HG02970 (cell line): ENCODE data around the gene TMEM51.
"Not testable (repeated sequence)": the region's sequence is repeated elsewhere in the genome, so short reads cannot be mapped to it uniquely, and the experiment has no call there.

Experiments used
- ATAC-seq: cut with Tn5 transposase; IDR thresholded peaks from one replicate; pipeline ENCODE4 v1.9.1; 2021; ENCODE audit warnings: mild to moderate bottlenecking, moderate library complexity, moderate number of reproducible peaks; ENCODE audit not compliant: unreplicated experiment, low FRiP score

Gene TMEM51

DNA sequence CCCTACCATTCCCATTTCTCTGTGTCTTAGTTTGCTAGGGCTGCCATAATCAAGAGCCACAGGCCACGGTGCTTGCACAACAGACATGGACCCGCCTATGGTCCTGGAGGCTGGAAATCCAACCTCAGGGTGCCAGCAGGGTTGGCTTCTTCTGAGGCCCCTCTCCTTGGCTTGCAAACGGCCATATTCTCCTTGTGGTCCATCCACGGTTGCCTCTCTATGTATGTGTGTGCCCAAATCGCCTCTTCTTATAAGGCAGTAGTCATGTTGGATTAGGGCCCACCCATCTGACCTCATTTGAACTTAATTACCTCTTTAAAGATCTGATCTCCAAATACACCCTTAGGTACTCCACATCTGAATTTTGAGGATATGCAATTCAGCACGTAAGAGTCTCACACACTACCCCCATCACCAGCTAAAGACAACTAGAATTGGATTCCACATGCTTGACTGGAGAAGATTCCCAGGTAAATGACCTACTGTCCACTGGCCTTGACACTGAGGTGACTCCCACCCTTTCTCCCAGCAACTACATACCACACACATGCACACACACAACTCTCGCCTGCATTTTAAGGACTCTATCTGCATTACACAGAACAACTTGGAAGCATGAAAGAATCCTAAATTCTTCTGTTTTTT, 28.3 kb upstream of the TMEM51 start:
- no peak for ATAC-seq

DNA sequence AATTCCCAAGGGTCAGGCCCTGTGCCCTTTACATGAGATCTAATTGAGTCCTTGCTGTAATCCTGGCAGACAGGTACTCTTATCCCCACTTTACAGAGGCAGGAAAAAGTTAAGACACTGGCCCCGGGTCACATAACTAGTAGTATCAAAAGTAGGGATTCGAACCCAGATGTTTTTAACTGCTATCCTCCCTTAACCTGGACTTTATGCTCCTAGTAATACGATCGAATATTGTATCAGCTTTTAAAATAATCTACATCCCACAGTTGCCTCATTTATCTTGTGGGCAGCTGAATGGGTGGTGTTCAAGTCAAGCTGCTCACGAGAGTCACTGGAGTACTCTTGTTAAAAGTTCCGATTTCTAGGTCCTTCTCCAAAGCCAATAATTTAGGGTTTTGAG, 25.5 kb upstream of the TMEM51 start:
- ATAC-seq = no peak

- no peak for ATAC-seq
Observed at GRCh38 chr1:15128520-15129313, 24.8 kb upstream of the TMEM51 start.

GRCh38 chr1:15129944-15130343, 23.6 kb upstream of the TMEM51 start:
- no peak for ATAC-seq

DNA sequence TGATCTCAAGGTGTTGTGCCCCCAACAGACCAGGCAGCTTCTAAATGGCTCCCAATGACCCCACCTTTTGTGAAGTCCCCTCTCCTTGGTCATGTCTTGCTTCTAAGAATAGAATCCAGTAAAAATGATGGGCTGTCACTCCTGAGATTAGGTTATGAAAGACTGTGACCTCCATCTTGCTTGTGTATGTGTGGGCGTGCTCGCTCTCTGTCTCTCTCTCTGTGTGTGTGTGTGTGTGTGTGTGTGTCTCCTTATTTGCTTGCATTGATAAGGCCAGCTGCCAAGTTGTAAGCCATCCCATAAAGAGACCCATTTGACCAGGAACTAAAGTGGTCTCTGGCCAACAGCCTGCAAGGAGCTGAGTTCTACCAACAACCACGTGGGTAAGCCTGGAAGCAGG, 22.9 kb upstream of the TMEM51 start:
- ATAC-seq = no peak

GRCh38 chr1:15132965-15133364, 20.6 kb upstream of the TMEM51 start:
- ATAC-seq = no peak

- no peak for ATAC-seq
Observed at GRCh38 chr1:15134285-15134684, 19.3 kb upstream of the TMEM51 start.

- ATAC-seq = not testable (repeated sequence)
Observed at GRCh38 chr1:15135604-15136003, 17.9 kb upstream of the TMEM51 start.

DNA sequence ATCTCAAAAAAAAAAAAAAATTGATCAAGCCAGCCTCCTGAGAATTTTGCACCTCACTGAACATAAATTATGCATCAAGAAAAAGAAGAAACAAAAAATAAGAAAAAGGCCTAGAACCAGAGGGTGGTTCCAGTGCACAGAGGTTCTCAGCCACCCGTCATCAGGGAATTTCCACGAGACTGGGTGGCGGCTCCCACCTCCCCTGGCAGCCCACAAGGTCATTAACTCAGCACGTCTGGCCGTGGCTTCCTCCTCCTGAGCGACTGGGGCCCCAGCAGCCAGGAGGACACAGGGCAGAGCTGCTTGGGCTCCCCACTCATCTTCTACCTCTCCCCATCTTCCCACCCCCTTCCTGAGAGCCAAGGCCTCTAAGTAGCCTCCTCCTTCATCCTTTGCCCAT, 15.7 kb upstream of the TMEM51 start:
- no peak for ATAC-seq

DNA sequence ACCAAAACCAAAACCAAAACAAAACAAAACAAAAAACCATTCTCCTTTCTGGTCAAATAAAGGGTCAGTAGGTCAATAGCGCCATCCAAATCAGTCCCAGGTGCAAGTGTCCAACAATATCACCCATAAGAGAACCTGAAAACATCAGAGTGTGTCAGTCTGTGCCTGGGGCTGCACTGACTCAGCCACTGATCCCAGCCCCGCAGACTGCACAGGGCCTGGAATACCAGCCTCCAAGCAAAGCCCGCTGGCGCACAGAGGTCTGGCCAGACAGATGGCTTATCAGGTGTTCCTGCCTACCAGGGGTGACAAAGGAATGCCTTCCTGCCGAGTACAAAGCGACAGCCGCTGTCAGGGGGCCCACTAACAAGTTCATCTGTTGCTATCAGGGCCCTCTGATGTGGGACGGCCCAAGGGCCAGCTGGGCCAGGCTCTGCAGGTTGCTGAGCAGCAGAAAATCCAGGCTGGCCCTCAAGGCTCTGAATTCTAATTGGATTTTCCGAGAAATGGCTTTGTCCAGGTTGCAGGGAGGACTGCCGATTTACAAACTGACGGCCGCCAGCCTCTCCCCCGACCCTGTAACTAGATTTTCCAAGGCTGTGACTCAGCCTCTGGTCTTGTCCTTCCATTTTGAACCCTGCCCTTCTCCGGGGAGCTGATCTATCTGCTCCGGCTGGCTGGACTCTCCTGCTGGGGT, 13.7 kb upstream of the TMEM51 start:
- ATAC-seq = no peak

- ATAC-seq = no peak
Observed at GRCh38 chr1:15141935-15142539, 11.5 kb upstream of the TMEM51 start.

- no peak for ATAC-seq
Observed at GRCh38 chr1:15145327-15145726, 8.2 kb upstream of the TMEM51 start.

DNA sequence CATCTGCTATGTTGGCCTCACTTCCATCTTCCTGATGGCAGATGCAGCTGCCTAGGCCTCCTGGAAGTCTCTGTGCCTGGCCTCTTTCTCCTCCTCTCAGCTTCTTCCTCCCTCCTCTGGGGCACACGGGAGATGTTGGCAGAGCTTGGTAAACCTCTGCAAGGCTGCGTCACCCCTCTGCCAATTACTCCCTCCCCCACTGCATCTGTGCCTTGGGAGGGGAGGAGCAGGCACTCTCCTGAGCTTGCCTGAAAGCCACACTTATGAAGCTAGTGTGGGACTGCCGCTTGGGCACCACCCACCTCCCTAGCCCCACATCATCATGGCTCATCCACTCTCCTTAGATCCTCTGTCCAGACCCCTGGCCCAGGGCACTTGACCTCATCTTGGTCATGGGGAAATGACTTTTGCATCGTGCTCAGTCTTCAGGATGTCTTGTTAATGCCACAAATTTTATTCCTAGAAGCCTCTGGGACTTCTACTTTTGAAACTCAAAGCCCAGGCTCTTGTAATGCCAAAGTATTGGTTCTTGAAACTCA, 7.3 kb upstream of the TMEM51 start:
- no peak for ATAC-seq

GRCh38 chr1:15146971-15147376, 6.6 kb upstream of the TMEM51 start:
- no peak for ATAC-seq

GRCh38 chr1:15148004-15148403, 5.5 kb upstream of the TMEM51 start:
- no peak for ATAC-seq

DNA sequence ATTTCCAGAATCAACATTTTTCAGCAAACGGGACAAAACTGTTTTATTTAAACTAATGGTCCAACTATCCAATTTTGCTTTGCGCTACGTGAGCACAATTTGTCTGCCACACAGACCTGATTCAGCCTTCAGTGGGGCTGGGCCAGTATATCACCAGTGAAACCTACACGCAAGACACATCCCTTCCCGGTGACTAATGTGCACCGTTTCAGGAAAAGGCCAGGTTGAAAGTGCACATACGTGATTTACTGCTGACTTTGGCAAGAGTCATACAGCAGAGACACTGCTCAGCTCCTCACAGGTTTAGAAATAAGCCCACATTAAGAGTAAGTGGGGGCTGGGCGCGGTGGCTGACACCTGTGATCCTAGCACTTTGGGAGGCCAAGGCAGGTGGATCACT, 5.1 kb upstream of the TMEM51 start:
- ATAC-seq = no peak

- no peak for ATAC-seq
Observed at GRCh38 chr1:15148941-15149340, 4.6 kb upstream of the TMEM51 start.

- ATAC-seq = no peak
Observed at GRCh38 chr1:15150376-15150775, 3.2 kb upstream of the TMEM51 start.

DNA sequence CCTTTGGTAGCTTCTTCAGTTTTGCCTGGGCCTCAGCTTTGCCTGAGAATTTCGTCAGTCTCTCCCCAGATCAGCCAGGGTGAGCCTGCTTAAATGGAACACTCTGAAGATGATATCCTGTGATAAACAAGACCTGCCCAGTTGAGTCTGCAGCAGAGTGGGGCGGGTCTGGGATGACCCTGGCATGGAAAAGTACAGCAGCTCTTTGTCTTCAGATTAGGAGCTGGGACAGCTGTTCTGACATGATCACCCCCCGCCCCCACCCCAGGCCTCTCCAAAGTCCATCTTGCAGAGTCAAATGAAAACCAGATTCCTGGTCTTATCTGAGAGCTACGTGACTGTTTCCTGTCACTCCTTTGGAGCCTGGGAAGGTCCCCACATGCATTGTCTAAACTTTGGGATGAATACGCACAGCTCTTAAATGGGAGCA, 2.2 kb upstream of the TMEM51 start:
- no peak for ATAC-seq

DNA sequence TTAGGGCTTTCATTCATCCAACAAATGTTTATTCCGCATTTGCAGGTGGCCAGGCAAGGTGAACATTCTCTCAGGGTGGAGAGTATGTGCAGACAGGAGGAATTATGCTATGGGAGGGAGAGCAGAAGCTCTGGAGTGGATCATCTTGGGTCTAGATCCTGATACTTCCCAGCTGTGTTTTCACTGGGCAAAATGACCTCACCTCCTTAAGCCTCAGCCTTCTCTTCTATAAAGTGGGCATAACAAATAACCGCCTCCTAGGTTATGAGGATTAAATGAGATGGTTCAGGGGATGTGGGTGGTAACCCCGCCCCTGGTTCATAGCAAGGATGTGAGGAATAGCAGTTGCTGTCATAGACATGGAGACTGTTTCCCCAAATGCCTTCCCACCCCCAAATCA, 1.7 kb upstream of the TMEM51 start:
- no peak for ATAC-seq
